ENCODE data around the gene CD101. TPM values are rescaled to one million over a fixed set of nuclear protein-coding genes. Genes with fewer than 3 reads are reported as not detected.

Gene CD101
- total RNA-seq, 1 experiment from 2014 or later: 1.8 TPM

- no peak overlapping the region for H3K4me3 Mint-ChIP-seq
Measured at GRCh38 chr1:116991171-116991845, 10.3 kb upstream of the CD101 start.

More at GRCh38 chr1:116991171-116991845, 10.3 kb upstream of the CD101 start:
- peaks cover 16 to 45% (median 25%) of the 10 kb centered on the region in 3 experiments for H3K36me3 Mint-ChIP-seq (ENCODE audit: insufficient read depth in 1 of 3, low read depth in 3 of 3)
- H2AFZ ChIP-seq (ENCODE audit: low read length): no peak overlapping the region
- no peaks in the 10 kb centered on the region for H3K9me3 ChIP-seq (ENCODE audit: control insufficient read depth, low read depth, low read length)
- TF ChIP-seq CTCF (conservative IDR thresholded peaks at IDR 0.05): no peak
- no peak overlapping the region for H3K56ac ChIP-seq (ENCODE audit: insufficient read length, low read depth, low read length)
- no peak overlapping the region for H3K18ac ChIP-seq (ENCODE audit: insufficient read length, low read depth, low read length)
- no peak overlapping the region for H3K23ac ChIP-seq (ENCODE audit: insufficient read length, low read depth, low read length)
- no peak overlapping the region for H3K27ac ChIP-seq (ENCODE audit: insufficient read length, low read depth, low read length)
- no peak overlapping the region for H2BK12ac ChIP-seq (ENCODE audit: insufficient read length, low read depth, low read length)
- no CpG with 5 or more reads among the region's 2 CpGs for WGBS (ENCODE audit: extremely low coverage, insufficient read length, low lambda C conversion rate)
- no peak overlapping the region for H2BK120ac ChIP-seq (ENCODE audit: low read depth, low read length, poor library complexity, severe bottlenecking)
- no peaks in the 10 kb centered on the region for H3K9me3 Mint-ChIP-seq
- H3K4ac ChIP-seq (ENCODE audit: low read depth, low read length): no peak overlapping the region
- H3K14ac ChIP-seq (ENCODE audit: insufficient read depth, low read length): no peak overlapping the region
- no peak overlapping the region for H2BK5ac ChIP-seq (ENCODE audit: insufficient read length, low read length)
- H4K91ac ChIP-seq (ENCODE audit: insufficient read length, low read depth, low read length): no peak overlapping the region
- no peaks in the 10 kb centered on the region for H3K23me2 ChIP-seq (ENCODE audit: insufficient read length, low read depth, low read length, poor library complexity, severe bottlenecking)
- no peak overlapping the region for H2AK5ac ChIP-seq (ENCODE audit: insufficient read length, low read length)
- H3K27me3 ChIP-seq (ENCODE audit: insufficient read depth, low read length): no peaks in the 10 kb centered on the region
- no peaks in the 10 kb centered on the region; the same call in 1 of the 2 replicates for H3K4me1 ChIP-seq (ENCODE audit: insufficient read depth, low read length)
- H3K27me3 Mint-ChIP-seq (ENCODE audit: low read depth): peaks cover 2% of the 10 kb centered on the region; the same call in 1 of the 2 replicates
- H2BK20ac ChIP-seq (ENCODE audit: low read depth, low read length, poor library complexity, severe bottlenecking): no peak overlapping the region
- H4K8ac ChIP-seq (replicated peaks; ENCODE audit: insufficient read length, low read depth, low read length): no peak overlapping the region
- H4K20me1 ChIP-seq (ENCODE audit: control insufficient read depth, insufficient read depth, insufficient read length): no peaks in the 10 kb centered on the region
- H3K9ac ChIP-seq (ENCODE audit: extremely low read depth, insufficient read length, low read length): no peak overlapping the region
- no peak overlapping the region for H4K5ac ChIP-seq (ENCODE audit: insufficient read length, low read depth, low read length)
- no peak for DNase-seq
- no peaks in the 10 kb centered on the region for H3K79me2 ChIP-seq (ENCODE audit: insufficient read depth, low read length)
- no peak overlapping the region for H3T11ph ChIP-seq (ENCODE audit: low read length)
- peaks cover 14 to 27% of the 10 kb centered on the region in 2 experiments for H3K4me1 Mint-ChIP-seq
- no peaks in the 10 kb centered on the region for H3K79me1 ChIP-seq (ENCODE audit: insufficient read depth, low read depth, low read length, poor library complexity, severe bottlenecking)
- no peak overlapping the region for H2BK15ac ChIP-seq (ENCODE audit: low read depth, low read length)
- H3K27ac Mint-ChIP-seq: peak overlapping the region in 2 of 3 experiments; percentile 13 to 43; a peak in 1 of 7 replicates
- H3K4me2 ChIP-seq (ENCODE audit: insufficient read depth, insufficient read length, low read length): no peak overlapping the region

Measured in H9 (cell line).